Esophagus squamous epithelium (tissue), 4 donors: ENCODE results near the gene CREM.

Experiments
- POLR2A ChIP-seq, 4 donors: fragments of 450-650 bp; IDR thresholded peaks; one replicate each; pipeline ENCODE4 v1.6.1; 2017; ENCODE audit warnings: antibody characterized with exemption in 4 of 4, mild to moderate bottlenecking in 4 of 4, moderate library complexity in 3 of 4
- TF ChIP-seq, protein P1 (sequence below), 6 experiments: fragments of 450-650 bp in 4 of 6; fragments of 200-600 bp in 2 of 6; sonication (generic) in 2 of 6; IDR thresholded peaks; one replicate each; pipeline ENCODE4 v1.5.1; 2016 to 2019; ENCODE audit warnings: antibody characterized with exemption in 6 of 6, mild to moderate bottlenecking in 4 of 6, moderate library complexity in 4 of 6

DNA sequence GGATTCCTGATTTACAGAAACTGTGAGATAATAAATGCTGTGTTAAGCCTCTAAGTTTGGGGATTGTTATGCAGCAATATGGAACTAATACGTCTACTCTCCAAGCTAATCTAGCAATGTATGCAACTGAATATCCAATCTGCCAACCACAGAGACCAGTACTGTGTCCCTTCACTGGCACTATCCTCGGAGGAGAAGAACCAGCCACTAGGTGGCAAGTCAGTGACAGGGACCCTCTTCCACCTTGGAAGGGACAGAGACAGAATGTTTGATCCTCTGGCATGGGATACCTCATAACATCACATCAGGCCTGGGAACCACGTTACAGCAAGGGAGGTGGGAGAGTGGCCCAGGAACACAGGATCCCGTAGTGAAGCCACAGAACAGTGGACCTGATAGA is 96.4 kb downstream of the CREM start:
- no peak for TF ChIP-seq POLR2A (IDR thresholded peaks at IDR 0.05)
- TF ChIP-seq, protein P1, sequence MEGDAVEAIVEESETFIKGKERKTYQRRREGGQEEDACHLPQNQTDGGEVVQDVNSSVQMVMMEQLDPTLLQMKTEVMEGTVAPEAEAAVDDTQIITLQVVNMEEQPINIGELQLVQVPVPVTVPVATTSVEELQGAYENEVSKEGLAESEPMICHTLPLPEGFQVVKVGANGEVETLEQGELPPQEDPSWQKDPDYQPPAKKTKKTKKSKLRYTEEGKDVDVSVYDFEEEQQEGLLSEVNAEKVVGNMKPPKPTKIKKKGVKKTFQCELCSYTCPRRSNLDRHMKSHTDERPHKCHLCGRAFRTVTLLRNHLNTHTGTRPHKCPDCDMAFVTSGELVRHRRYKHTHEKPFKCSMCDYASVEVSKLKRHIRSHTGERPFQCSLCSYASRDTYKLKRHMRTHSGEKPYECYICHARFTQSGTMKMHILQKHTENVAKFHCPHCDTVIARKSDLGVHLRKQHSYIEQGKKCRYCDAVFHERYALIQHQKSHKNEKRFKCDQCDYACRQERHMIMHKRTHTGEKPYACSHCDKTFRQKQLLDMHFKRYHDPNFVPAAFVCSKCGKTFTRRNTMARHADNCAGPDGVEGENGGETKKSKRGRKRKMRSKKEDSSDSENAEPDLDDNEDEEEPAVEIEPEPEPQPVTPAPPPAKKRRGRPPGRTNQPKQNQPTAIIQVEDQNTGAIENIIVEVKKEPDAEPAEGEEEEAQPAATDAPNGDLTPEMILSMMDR (IDR thresholded peaks at IDR 0.05): no peak
